ENCODE data around the gene LMAN1. TPM values are rescaled to one million over a fixed set of nuclear protein-coding genes. Genes with fewer than 3 reads are reported as not detected.

Gene LMAN1
- total and polyA plus RNA-seq, 2 of the 13 experiments (the other 11 are each of a cell fraction or from before 2014, with no cell fraction given), result 127 to 131 TPM

GRCh38 chr18:59303006-59303405, 56.1 kb downstream of the LMAN1 start:
- H3K36me3 ChIP-seq (replicated peaks in 1 of 2; ENCODE audit: control insufficient read depth in 1 of 2, insufficient read depth in 2 of 2, low read length in 2 of 2), result no peaks in the 10 kb centered on the region
- H3K4me2 ChIP-seq (ENCODE audit: low read depth, low read length), result no peak overlapping the region
- POLR2A ChIA-PET, result no interaction called here
- no peak for FAIRE-seq
- H3K27ac ChIP-seq (ENCODE audit: extremely low read length, insufficient read depth, low read length), result no peak overlapping the region
- 22% methylated on average over 2 of the region's 2 CpGs for WGBS (ENCODE audit: low lambda C conversion rate)
- intact Hi-C loops (cut with micrococcal nuclease; ENCODE audit: unreplicated experiment), result no loop called here
- no peak for ATAC-seq
- H3K27me3 ChIP-seq (ENCODE audit: control insufficient read depth in 1 of 2, insufficient read depth in 2 of 2, low read length in 2 of 2), result peaks cover 3 to 65% of the 10 kb centered on the region in 2 experiments; a peak in 4 of 5 replicates
- H3K79me2 ChIP-seq (ENCODE audit: insufficient read depth, low read length), result no peaks in the 10 kb centered on the region
- H3K4me3 ChIP-seq (replicated peaks in 1 of 3; ENCODE audit: insufficient read depth in 1 of 3, low read depth in 2 of 3, low read length in 3 of 3), result no peak overlapping the region
- CTCF ChIA-PET (ENCODE audit: low intra/inter-chr PET ratio, low total read pairs), result no interaction called here
- DNase-seq (ENCODE audit: low spot score), result no peak
- in situ Hi-C loops (cut with HindIII; ENCODE audit: extremely low pct_ligation_motif_present, low pct_unique_long_range_greater_than_20kb), result no loop called here
- no peak for TF ChIP-seq ZUFSP (CRISPR knock-in tag; IDR thresholded peaks at IDR 0.05; ENCODE audit: borderline replicate concordance)
- no peak for TF ChIP-seq REL (CRISPR knock-in tag; conservative IDR thresholded peaks at IDR 0.05)
- TF ChIP-seq IRF2 (CRISPR knock-in tag; IDR thresholded peaks at IDR 0.05), result no peak
- no peak for TF ChIP-seq ZNF512B (CRISPR knock-in tag; IDR thresholded peaks at IDR 0.05; ENCODE audit: borderline replicate concordance)
- TF ChIP-seq MLX (CRISPR knock-in tag; IDR thresholded peaks at IDR 0.05), result no peak
- no peak for TF ChIP-seq ZNF512 (CRISPR knock-in tag; IDR thresholded peaks at IDR 0.05)
- no peak for TF ChIP-seq GATAD1 (CRISPR knock-in tag; IDR thresholded peaks at IDR 0.05)
- no peak for TF ChIP-seq ZNF674 (CRISPR knock-in tag; IDR thresholded peaks at IDR 0.05; ENCODE audit: low read depth)
- TF ChIP-seq KDM1A (CRISPR knock-in tag; IDR thresholded peaks at IDR 0.05), result no peak
- no peak for TF ChIP-seq ZC3H4 (CRISPR knock-in tag; IDR thresholded peaks at IDR 0.05; ENCODE audit: borderline replicate concordance)
- no peaks in the 10 kb centered on the region for H3K9me3 ChIP-seq (ENCODE audit: low read length)
- no peak overlapping the region for H3K9ac ChIP-seq (ENCODE audit: insufficient read depth, low read depth, low read length)
- H4K20me1 ChIP-seq (ENCODE audit: insufficient read depth, low read length), result 0 out of 2 replicates have a peak, but pooled peaks cover under 1% of the 10 kb centered on the region
- H3K4me1 ChIP-seq (ENCODE audit: insufficient read depth, low read length), result 0 out of 2 replicates have a peak, but pooled peaks cover 1% of the 10 kb centered on the region
- no TSS peak for BruUV-seq (replicated peaks)
- H2AFZ ChIP-seq (ENCODE audit: low read length), result no peak overlapping the region
